Caco-2 (cell line): ENCODE data around the gene CAPZB. TPM values are rescaled to one million over a fixed set of nuclear protein-coding genes. Genes with fewer than 3 reads are reported as not detected.
"Not testable (repeated sequence)": the region's sequence is repeated elsewhere in the genome, so short reads cannot be mapped to it uniquely, and the experiment has no call there.

Source experiments
- BruUV-seq: library from RNA; stranded (reverse); fragments of 400-500 nt; replicated peaks from 2 replicates; lab custom pipeline; 2021; lab: Mats Ljungman, UMichigan
- CTCF ChIA-PET: fragments of 300-600 bp; sonication (Branson Sonifier 250); formaldehyde crosslinking; loops from one replicate; lab custom pipeline; 2022; ENCODE audit warnings: antibody characterized with exemption; lab: Charles Lee
- POLR2A ChIA-PET: fragments of 300-600 bp; sonication (Branson Sonifier 250); formaldehyde crosslinking; loops from one replicate; lab custom pipeline; 2022; ENCODE audit warnings: antibody characterized with exemption; lab: Charles Lee
- DNase-seq, 2 experiments: peaks; one replicate each; pipeline versions ENCODE4 v3.0.0 to v3.0.0-alpha.2; 2020 to 2022
- H3K27me3 ChIP-seq: replicated peaks from 2 replicates; pipeline ENCODE4 v1.6.0; 2011; ENCODE audit warnings: low read length; ENCODE audit not compliant: control insufficient read depth, insufficient read depth
- H3K36me3 ChIP-seq: 2 replicates; pipeline ENCODE4 v1.5.1; 2011; ENCODE audit warnings: low read length; ENCODE audit not compliant: control insufficient read depth, insufficient read depth
- H3K4me1 ChIP-seq: fragments of 250-450 bp; sonication (Bioruptor Pico); 2 replicates; pipeline ENCODE4 v1.5.1; 2020; ENCODE audit warnings: mild to moderate bottlenecking
- H3K4me3 ChIP-seq: 2 replicates; pipeline ENCODE4 v1.5.1; 2011; ENCODE audit warnings: low read depth, mild to moderate bottlenecking, control low read depth, low read length
- H3K9me3 ChIP-seq: fragments of 250-450 bp; sonication (Bioruptor Pico); 2 replicates; pipeline ENCODE4 v1.5.1; 2020; ENCODE audit warnings: mild to moderate bottlenecking, moderate library complexity
- H3K27ac Mint-ChIP-seq: one replicate; pipeline ENCODE4 v1.8.0; 2022; ENCODE audit warnings: mixed read lengths; ENCODE audit not compliant: unreplicated experiment
- H3K27me3 Mint-ChIP-seq: one replicate; pipeline ENCODE4 v1.8.0; 2022; ENCODE audit warnings: mixed read lengths; ENCODE audit not compliant: insufficient read depth, unreplicated experiment
- H3K36me3 Mint-ChIP-seq: one replicate; pipeline ENCODE4 v1.8.0; 2022; ENCODE audit warnings: mild to moderate bottlenecking, mixed read lengths; ENCODE audit not compliant: insufficient read depth, unreplicated experiment
- H3K4me1 Mint-ChIP-seq: one replicate; pipeline ENCODE4 v1.8.0; 2022; ENCODE audit warnings: low read depth, mixed read lengths; ENCODE audit not compliant: unreplicated experiment
- H3K4me3 Mint-ChIP-seq: one replicate; pipeline ENCODE4 v1.8.0; 2022; ENCODE audit warnings: mild to moderate bottlenecking, moderate library complexity, mixed read lengths; ENCODE audit not compliant: unreplicated experiment
- H3K9me3 Mint-ChIP-seq: one replicate; pipeline ENCODE4 v1.8.0; 2022; ENCODE audit warnings: mixed read lengths; ENCODE audit not compliant: unreplicated experiment
- CTCF ChIP-seq, 2 experiments: fragments of 200-600 bp in 1 of 2; IDR thresholded peaks; 1 replicate in 1 of 2; 2 replicates in 1 of 2; pipeline versions ENCODE4 v1.5.1 to v1.8.0; 2011 to 2022; ENCODE audit warnings: antibody characterized with exemption in 1 of 2, control low read depth in 1 of 2, inconsistent platforms in 1 of 2, low read depth in 1 of 2, low read length in 1 of 2, mild to moderate bottlenecking in 1 of 2, moderate library complexity in 1 of 2; ENCODE audit not compliant: insufficient read depth in 1 of 2, severe bottlenecking in 1 of 2, unreplicated experiment in 1 of 2
- intact Hi-C: fragments of 100-400 bp; cut with micrococcal nuclease; formaldehyde crosslinking; loops from one replicate; pipeline ENCODE4 v1.10.0; 2022; ENCODE audit not compliant: unreplicated experiment
- total RNA-seq: library from RNA; stranded (reverse); gene quantifications from 2 replicates; pipeline ENCODE4 v1.2.3, GENCODE V29; 2022

CAPZB gene
- total RNA-seq, 1 experiment from 2014 or later: 205 TPM

GRCh38 chr1:19525607-19526545, 40.5 kb upstream of the CAPZB start:
- ChIA-PET CTCF (no interaction called here), POLR2A (no interaction called here)
- H3K27me3 Mint-ChIP-seq: no peaks in the 10 kb centered on the region
- H3K4me1 Mint-ChIP-seq: no peaks in the 10 kb centered on the region
- no peak overlapping the region for H3K4me3 ChIP-seq
- H3K36me3 Mint-ChIP-seq: no peaks in the 10 kb centered on the region
- H3K36me3 ChIP-seq: no peaks in the 10 kb centered on the region
- no peak for TF ChIP-seq CTCF (IDR thresholded peaks at IDR 0.05; ENCODE audit: insufficient read depth in 1 of 2, low read depth in 1 of 2, low read length in 1 of 2, severe bottlenecking in 1 of 2, unreplicated experiment in 1 of 2)
- no peak overlapping the region for H3K4me3 Mint-ChIP-seq
- H3K27ac Mint-ChIP-seq: no peak overlapping the region
- intact Hi-C loops: no loop called here
- H3K9me3 Mint-ChIP-seq: no peaks in the 10 kb centered on the region
- no peaks in the 10 kb centered on the region for H3K27me3 ChIP-seq
- no peaks in the 10 kb centered on the region for H3K9me3 ChIP-seq
- DNase-seq: no peak
- BruUV-seq: no TSS peak
- no peaks in the 10 kb centered on the region for H3K4me1 ChIP-seq

- H3K4me3 Mint-ChIP-seq: no peak overlapping the region
- no peak overlapping the region for H3K4me3 ChIP-seq
- no peaks in the 10 kb centered on the region for H3K36me3 ChIP-seq
- BruUV-seq: no TSS peak
- H3K27ac Mint-ChIP-seq: no peak overlapping the region
- H3K36me3 Mint-ChIP-seq: no peaks in the 10 kb centered on the region
- H3K4me1 ChIP-seq: no peaks in the 10 kb centered on the region
- intact Hi-C loops: no loop called here
- no peaks in the 10 kb centered on the region for H3K27me3 ChIP-seq
- TF ChIP-seq CTCF (IDR thresholded peaks at IDR 0.05; ENCODE audit: insufficient read depth in 1 of 2, low read depth in 1 of 2, low read length in 1 of 2, severe bottlenecking in 1 of 2, unreplicated experiment in 1 of 2): no peak
- DNase-seq: no peak
- no peaks in the 10 kb centered on the region for H3K9me3 ChIP-seq
- no peaks in the 10 kb centered on the region for H3K4me1 Mint-ChIP-seq
- ChIA-PET CTCF (no interaction called here), POLR2A (interaction anchor here (0.6 kb wide), 1 partner anchor 411 kb away, joined by 6 read pairs; no protein-coding TSS in a partner anchor)
- H3K27me3 Mint-ChIP-seq: no peaks in the 10 kb centered on the region
- no peaks in the 10 kb centered on the region for H3K9me3 Mint-ChIP-seq
These were observed 39.5 kb upstream of the CAPZB start for GRCh38 chr1:19524791-19525190.

DNA sequence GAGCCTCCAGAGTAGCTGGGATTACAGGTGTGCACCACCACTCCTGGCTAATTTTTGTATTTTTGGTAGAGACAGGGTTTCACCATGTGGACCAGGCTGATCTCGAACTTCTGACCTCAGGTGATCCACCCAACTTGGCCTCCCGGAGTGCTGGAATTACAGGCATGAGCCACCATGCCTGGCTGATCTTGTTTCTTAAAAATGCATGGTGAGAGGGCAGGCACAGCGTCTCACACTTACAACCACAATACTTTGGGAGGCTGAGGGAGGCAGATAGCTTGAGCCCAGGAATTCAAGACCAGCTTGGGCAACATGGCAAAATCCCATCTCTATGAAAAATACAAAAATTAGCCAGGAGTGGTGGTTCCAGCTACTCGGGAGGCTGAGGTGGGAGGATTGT, 37.2 kb upstream of the CAPZB start:
- CTCF ChIA-PET: not testable (repeated sequence)

More for the DNA sequence above, 37.2 kb upstream of the CAPZB start:
- POLR2A ChIA-PET, H3K4me1 Mint-ChIP-seq, intact Hi-C loops, H3K36me3 ChIP-seq, BruUV-seq, H3K27ac Mint-ChIP-seq, H3K9me3 Mint-ChIP-seq, H3K4me1 ChIP-seq, H3K4me3 ChIP-seq, H3K27me3 ChIP-seq, DNase-seq, H3K36me3 Mint-ChIP-seq, H3K4me3 Mint-ChIP-seq, H3K27me3 Mint-ChIP-seq, H3K9me3 ChIP-seq: not testable (repeated sequence)
